OCI-M2 (cell line): Measurements from ENCODE around the gene HNRNPA0.

Source experiments
- DNase-seq: peaks from one replicate; lab custom pipeline; 2025; ENCODE audit not compliant: unreplicated experiment; lab: John Stamatoyannopoulos, UW

HNRNPA0 gene

GRCh38 chr5:137754961-137755762 is 999 bp upstream of the HNRNPA0 start:
- DNase-seq: no peak

DNA sequence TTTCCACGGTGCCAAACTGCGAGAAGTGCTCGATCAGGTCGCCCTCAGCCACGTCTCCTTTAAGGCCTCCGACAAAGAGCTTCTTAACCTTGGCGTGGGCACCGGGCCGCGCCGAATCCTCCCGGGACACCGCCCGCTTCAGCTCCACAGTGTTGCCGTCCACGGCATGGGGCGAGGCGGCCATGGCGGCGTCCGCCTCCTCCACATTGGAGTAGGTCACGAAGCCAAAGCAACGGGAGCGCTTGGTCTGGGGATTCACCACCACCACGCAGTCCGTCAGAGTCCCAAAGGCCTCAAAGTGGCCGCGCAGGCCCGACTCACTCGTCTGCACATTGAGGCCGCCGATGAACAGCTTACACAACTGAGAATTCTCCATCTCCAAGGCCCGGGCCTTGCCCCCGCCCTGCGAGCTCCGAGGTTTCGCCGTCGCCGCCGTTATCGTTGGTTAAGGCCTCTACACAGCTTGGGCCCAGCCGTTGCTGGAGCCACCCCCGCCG is 424 bp downstream of the HNRNPA0 start:
- DNase-seq: no peak

DNA sequence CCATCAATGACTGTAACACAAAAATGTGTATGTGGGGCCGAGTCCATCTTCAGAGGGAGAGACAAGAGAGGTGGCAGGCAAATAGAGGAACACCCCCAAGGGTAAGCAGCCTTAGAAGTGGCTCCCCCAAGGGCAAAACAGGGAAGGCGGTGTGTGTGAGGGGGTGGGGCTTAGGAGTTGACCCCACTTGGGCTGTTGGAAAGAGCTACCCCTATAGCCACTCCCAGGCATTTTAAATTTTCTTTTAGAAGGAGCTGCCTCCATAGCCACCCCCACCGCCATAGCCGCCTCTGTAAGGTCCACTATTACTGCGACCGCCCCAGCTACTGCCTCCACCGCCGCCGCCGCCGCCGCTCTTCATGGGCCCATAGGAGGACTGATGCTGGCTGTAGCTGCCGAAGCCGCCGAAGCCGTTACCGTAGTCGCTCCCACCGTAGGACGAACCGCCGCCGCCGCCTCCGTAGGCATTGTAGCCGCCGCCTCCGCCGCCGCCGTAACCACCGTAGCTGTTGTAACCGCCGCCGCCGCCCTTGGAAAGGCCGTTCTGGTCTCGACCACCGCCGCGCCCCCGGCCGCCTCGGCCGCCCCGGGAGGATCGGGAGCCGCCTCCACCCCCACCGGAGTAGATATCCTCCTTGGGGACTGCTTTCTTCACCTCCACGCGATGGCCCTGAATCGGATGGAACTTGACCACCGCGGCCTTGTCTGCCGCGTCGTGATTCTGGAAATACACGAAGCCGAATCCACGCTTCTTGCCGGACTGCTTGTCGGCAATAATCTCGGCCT is 1.1 kb downstream of the HNRNPA0 start:
- no peak for DNase-seq

GRCh38 chr5:137751869-137752491 is 2.2 kb downstream of the HNRNPA0 start:
- no peak for DNase-seq

DNA sequence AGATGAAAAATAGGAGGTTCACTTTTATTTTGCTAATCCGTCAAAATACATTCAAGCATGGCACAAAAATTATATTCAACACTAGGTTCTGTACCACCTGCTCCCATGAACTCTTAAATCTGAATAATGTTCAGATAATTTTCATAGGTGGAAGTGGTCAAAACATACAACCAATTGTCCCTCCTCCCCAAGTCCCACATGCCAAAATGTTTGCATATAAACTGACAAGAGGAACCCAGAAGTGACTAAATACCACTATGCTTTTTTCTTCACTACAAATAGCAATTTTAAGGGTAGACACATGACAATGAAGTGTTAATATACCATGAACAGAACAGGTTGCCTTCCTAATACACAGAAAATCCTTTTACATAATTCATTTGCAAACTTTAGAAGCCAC is 3.7 kb downstream of the HNRNPA0 start:
- no peak for DNase-seq

- no peak for DNase-seq
Measured at GRCh38 chr5:137747848-137748247, 6.3 kb downstream of the HNRNPA0 start.

DNA sequence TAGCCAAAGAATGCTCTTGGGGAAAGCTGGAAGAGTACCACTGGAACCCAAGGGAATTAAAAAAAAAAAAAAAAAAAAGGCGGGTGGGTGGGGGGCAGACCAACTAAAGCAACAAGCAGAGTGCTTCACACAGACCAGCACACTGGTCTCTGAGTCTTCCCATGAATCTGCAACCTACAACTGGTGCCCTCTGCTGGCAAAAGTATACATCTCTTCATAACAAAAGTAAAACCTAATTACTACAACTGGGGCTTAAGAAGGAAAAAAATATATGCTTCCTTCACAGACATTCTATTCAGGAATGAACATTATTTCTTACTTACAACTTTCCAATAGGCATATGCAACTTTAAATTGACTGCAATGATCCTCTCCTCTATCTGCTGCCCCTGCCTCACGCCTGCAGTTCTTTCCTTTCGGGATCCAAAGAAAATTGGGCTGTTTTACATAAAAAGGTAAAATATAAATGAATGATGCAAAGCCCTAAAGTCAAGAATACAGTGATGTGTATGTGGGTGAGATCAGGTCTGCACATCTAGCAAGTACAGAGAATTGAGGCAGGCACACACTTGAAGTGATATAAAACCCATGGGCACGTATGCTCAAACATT is 11.0 kb downstream of the HNRNPA0 start:
- no peak for DNase-seq

DNA sequence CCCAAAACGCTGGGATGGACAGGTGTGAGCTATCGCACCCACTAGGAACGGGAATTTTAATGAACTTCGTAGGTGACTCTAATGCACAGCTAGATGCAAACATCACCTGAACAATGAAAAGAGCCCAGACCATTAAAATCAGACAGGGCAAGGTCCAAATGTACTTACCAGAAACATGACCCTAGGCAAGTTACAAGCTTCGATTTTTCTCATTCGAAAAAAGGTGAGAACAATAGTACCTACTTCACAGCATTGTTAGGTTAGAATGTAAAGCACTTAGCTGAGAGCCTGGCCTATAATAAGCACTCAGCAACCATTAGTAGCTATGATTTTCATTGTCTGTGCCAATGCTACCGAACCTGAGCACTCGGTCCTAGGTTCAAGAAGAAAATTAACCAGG is 12.4 kb downstream of the HNRNPA0 start:
- no peak for DNase-seq

DNA sequence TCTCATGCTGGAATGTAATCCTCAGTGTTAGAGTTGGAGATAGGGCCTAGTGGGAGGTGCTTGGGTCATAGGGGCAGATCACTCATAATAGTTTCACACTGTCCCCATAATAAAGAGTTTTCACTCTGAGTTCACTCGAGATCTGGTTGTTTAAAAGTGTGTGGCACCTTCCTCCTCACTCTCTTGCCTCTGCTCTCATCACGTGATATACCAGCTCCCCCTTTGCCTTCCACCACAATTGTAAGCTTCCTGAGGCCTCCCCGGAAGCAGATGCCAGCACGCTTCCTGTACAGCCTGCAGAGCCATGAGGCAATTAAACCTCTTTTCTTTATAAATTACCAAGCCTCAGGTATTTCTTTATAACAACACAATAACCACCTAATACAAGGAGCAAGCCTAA is 14.4 kb downstream of the HNRNPA0 start:
- no peak for DNase-seq

DNA sequence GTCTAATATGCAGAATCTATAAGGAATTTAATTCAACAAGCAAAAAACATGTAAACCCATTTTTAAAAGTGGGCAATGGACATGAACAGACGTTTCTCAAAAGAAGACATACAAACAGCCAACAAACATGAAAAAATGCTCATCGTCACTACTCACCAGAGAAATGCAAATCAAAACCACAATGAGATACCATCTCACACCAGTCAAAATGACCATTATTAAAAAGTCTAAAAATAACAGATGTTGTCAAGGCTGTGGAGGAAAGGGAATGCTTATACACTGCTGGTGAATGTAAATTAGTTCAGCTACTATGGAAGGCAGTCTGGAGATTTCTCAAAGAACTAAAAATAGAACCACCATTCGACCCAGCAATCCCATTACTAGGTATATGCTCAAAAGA is 15.2 kb downstream of the HNRNPA0 start:
- no peak for DNase-seq

DNA sequence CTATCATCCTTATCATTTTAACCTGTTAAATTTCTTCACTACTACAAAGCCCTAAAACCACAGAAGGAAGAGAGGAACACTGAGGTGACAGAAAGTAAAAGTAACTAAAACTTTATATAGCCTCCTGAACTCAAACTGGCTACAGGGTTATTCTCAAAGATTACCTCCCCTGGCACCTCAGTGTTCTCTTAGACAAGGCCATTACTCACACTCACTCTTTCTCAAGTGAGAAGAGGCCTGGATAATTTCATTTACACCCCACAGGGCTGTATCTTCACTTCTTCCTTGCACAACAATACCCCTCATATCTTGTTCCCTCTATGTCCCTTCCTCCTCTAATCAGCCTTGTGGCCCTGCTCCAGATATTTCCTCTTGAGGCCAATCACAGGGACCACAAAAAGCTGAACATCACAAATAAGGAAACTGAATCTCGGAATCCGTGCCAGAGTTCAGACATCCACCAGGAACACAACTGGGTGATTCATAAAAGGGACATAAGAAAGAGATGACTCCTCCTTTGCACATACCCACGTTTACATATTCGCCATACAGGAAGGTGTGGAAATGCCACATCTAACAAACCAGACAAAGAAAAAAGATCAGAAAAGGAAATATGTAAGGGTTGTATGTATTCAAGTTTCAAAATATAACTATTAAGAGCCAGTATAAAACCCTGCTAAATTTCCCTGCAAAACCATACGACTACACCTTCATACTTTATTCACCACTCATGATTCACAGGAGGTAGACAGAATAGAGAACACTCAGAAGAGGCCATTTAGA is 16.6 kb downstream of the HNRNPA0 start:
- DNase-seq: no peak

- DNase-seq: no peak
Measured at GRCh38 chr5:137736496-137736895, 17.7 kb downstream of the HNRNPA0 start.

DNA sequence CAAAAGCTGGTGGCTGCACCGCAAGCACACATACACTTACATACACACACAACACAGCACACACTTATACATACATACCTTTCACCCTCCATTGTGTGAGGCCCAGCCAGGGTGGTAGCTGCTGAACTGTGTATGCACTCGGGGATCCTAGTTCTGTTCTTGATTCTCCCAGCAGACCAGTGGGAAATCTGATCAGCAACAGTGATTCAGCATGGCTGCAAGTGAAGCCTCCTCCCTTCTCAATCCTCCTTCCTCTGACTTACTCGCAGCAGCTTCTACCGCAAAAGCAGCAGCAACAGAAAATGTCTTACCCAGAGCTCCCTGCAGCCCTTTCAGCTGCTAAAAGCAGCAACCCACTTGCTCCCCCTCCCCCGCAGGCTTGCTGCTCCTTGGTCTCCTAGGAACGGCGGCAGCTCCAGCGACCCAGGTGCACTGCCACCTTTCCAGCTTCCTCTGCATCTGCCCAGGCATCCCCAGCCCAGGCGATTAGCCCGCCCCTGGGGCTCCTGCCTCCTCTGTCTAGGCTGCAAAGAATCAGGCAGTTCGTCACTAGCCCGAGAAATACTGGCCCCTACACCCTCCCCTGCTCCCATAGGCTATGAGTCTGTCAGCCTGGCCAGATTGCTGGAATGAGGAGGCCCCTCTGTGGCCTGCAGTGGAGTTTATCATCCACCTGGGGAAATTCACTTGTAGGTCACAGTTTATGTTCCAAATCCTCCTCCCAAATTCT is 18.4 kb downstream of the HNRNPA0 start, which contains the start of gene KLHL3:
Gene KLHL3, minus strand, starts transcription at position 535 of the 730 bp plus-strand sequence. Its CDS starts 443 bp downstream, at position 92.
- DNase-seq: no peak

DNA sequence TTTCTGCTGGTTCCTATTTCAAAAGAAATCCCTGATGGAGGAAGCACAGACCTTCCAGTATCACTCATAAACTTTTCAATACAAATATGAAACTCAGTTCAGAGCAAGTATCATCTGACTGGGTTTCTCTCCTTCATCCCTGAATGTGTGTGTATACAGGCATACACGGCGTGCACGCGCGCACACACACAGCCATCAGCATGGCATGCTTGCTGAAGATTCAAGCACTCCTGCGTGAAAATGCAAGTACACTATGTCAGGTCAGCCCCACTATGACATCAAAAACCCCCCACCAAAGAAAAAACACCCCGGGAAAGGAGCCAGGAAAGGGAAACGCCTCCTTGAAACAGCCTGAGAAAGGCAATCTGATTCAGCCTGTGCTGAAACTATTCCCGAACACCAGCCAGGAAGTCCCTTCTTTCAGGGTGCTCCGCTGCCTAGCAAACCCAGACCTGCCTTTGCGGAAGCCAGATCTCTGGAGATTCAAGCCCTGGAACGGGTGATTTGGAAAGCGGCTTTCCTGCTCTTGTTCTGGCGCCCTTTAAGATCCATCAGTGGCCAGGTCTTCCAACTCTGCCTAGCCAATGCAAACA is 19.1 kb downstream of the HNRNPA0 start:
- no peak for DNase-seq

- DNase-seq: no peak
Measured at GRCh38 chr5:137734331-137734730, 19.8 kb downstream of the HNRNPA0 start.

- DNase-seq: no peak
Measured at GRCh38 chr5:137733922-137734321, 20.2 kb downstream of the HNRNPA0 start.

GRCh38 chr5:137733006-137733405 is 21.2 kb downstream of the HNRNPA0 start:
- DNase-seq: no peak

DNA sequence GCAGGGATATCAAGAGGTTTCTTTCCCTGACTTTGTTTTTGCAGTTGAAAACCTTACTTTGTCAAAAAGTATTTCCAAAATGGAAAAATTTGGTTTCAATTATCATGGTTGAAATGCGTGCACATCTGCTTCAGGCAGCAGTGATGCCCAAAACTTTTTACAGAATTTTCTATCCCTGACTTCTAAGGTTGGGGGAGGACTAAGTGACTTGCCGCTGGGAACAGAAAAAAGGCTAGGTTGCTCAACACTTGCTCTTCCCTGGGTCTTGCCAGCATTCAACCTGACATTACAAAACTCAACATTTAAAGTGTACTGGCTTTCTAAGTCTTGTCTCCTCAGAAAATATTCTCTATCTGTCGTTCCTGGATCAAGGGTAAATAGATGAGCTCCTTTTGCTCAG is 23.0 kb downstream of the HNRNPA0 start:
- no peak for DNase-seq

DNA sequence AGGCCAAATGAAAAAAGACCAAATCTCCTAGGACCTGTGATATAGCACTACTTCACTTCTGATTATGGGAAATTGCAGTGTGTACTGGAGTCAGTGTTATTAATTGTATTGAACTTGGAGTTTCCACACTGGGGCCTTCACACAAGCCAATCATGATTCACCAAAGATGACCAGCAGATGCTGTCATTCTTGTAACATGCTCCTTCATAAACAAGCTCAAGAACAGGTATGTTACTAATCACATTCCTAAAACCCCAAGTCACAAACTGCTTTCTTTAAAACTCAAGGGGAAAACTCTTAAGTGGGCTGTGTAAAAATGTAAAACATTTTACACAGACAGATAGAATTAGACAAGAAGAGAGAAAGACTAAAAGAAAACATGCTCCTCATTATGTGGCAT is 23.8 kb downstream of the HNRNPA0 start:
- DNase-seq: no peak
